ENCODE measurements around the gene BCL2L2.
"Not testable (repeated sequence)": the region's sequence is repeated elsewhere in the genome, so short reads cannot be mapped to it uniquely, and the experiment has no call there.

BCL2L2 gene, protein sequence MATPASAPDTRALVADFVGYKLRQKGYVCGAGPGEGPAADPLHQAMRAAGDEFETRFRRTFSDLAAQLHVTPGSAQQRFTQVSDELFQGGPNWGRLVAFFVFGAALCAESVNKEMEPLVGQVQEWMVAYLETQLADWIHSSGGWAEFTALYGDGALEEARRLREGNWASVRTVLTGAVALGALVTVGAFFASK
- total RNA-seq: 1.2 to 2.0 (median 1.7) reads per million in 4 donors

DNA sequence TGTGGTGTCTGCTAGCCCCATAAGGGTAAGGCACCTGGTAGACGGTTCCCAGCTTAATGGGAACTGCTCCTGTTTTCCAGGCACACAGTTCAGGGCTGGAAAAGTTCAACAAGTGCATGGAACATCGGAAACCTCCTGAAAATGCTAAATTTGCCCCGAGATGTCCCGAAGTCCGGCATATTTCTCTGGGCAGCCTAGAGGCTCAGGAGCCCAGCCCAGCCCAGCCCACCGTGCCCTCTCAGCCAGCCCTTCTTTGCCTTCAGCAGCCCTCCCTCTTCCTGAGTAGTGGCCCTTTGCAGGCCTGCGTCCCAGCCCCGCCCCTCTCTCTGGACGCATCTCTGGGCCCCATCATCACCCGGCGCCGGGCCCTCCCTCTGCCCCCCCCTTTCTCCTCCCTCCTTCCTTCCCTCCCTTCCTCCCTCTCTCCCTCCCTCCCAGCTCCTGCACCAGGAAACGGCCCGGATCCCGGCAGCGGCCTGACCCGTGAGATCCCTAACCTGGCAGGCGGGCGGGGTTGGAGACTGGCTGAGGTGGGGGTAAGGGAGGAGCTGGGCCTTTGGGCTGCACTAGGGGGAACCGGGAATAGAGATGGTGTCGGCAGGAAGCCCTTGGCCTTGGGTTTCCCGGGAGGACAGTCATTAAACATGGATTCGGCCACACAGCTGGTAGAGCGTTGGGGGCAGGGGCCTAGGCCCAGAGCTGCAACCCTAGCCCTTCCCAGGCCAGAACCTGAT lies at the start of gene BCL2L2:
BCL2L2 (plus strand) TSS at position 422 of the 734 bp plus-strand sequence. CDS start 935 bp downstream, outside the sequence.
- peak in 1 of 5 donors; percentile 28 for DNase-seq

DNA sequence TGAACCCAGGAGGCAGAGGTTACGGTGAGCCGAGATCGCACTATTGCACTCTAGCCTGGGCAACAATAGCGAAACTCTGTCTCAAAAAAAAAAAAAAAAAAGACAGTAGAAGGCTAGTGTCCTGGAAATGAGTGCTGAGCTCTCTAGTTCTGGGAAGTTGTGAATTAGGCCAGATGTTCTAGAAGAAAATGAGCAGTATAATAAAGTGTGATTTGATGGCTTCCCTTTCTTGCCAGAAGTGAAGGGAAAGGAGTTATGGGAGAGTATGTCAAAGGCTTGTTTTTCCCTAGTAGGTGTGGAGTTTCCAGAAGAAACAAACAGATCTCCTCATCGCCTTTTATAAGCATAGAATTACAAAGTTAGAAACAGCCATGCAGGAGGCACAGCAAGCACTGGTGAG lies 48.4 kb upstream of the BCL2L2 start:
- no peak for DNase-seq

GRCh38 chr14:23259426-23259825 lies 47.2 kb upstream of the BCL2L2 start:
- DNase-seq: no peak

DNA sequence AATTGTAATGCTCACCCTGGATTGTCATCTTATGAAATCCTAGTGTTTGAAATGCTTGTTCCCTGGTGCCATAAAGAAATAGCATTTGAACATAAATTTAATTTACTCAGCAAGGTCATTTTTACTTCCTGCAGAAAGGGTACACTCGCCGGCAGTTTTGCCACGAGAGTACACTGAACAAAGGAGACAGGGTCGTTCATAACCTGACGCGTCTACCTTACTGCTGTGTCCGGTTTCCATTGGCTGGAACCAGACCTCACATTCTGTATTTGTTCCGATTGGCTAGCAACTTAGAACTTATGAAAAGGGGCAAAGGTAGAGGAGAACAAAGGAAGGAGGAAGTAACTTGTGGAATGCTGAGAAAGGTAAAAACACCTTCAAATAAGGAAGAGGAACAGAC lies 45.8 kb upstream of the BCL2L2 start:
- DNase-seq: not testable (repeated sequence)

- DNase-seq: no peak
These were observed 37.4 kb upstream of the BCL2L2 start for GRCh38 chr14:23269193-23269592.

DNA sequence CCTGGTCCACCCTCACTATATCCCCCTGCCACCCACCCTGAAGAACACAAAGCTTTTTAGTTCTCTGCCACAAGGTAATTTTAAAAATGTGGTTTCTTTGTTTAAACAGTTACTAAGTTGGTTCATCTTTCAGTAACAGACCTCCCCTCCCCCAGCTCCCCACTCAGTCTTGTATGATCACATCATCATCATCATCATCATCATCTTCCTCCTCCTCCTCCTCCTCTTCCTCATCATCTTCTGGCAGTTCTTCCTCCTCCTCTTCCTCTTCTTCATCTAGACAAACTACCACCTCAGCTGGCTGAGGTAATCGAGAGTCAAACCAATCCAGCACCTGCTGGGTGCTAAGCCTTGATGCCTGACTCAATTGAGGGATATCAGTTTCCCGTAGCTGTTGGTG lies 31.2 kb upstream of the BCL2L2 start:
- no peak for DNase-seq

- no peak for DNase-seq
These were observed 29.4 kb upstream of the BCL2L2 start for GRCh38 chr14:23277189-23277588.

DNA sequence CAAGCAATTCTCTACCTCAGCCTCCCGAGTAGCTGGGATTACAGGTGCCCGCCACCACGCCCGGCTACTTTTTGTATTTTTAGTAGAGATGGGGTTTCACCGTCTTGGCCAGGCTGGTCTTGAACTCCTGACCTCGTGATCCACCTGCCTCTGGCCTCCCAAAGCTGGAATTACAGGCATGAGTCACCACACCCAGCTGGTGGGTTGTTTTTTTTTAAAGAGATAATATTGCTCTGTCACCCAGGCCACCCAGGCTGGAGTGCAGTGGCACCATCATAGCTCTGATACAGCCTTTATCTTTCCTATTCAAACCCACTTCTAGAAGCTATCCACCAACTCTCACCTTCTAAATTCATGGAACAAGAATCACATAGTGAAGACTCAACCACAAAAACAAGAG lies 28.7 kb upstream of the BCL2L2 start:
- not testable (repeated sequence) for DNase-seq

- DNase-seq: no peak
These were observed 25.4 kb upstream of the BCL2L2 start for GRCh38 chr14:23281247-23281646.

- DNase-seq: peak in 1 of 5 donors; percentile 18
These were observed 21.7 kb upstream of the BCL2L2 start for GRCh38 chr14:23284654-23285529.

GRCh38 chr14:23285530-23286019 lies 21.1 kb upstream of the BCL2L2 start:
- no peak for DNase-seq

DNA sequence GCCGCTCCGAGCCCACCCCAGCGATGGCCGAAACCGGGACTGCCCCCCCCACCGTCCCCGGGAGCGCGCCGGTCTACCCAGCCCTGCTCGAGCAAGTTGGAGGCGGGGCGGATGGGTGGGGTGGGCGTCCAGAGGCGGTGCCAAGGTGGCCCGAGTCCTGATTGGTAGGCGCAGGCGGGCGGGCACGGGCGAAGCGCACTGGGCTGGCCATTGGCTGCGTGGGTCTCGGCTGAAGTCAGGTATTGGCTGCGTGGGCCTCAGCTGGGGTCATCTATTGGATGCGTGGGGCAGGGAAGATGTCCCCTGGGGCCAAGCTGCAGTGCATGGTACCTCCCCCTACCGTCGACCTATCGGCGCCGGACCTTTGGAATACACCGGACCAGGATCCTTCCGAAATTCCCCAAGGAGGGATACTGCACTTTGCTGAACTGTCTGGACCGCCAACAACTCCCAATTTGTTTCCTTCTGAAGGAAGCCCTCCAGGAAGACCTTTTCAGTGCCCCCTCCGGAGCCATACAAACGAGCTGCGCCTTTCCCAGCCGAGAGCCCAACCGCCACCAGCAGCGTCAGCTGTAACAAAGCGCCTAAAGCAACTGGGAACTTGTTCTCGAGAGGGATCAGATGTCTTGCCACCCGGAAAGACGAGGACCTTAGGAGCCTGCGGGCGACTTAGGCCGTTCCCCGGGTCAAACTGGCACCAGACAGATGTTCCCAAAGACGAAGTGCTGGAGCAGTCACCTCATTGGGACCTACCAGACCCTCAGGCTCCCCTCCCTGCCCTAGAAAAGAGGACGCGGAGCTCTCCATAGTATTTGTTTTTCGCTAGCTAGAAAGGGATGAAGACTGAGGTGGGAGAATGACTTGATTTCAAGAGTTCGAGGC lies 20.4 kb upstream of the BCL2L2 start, which contains the start of gene HOMEZ:
HOMEZ (minus strand) TSS at position 113 of the 882 bp plus-strand sequence. CDS start 180 bp downstream, outside the sequence.
- DNase-seq: peak; percentile 93 to 97 (median 96)

DNA sequence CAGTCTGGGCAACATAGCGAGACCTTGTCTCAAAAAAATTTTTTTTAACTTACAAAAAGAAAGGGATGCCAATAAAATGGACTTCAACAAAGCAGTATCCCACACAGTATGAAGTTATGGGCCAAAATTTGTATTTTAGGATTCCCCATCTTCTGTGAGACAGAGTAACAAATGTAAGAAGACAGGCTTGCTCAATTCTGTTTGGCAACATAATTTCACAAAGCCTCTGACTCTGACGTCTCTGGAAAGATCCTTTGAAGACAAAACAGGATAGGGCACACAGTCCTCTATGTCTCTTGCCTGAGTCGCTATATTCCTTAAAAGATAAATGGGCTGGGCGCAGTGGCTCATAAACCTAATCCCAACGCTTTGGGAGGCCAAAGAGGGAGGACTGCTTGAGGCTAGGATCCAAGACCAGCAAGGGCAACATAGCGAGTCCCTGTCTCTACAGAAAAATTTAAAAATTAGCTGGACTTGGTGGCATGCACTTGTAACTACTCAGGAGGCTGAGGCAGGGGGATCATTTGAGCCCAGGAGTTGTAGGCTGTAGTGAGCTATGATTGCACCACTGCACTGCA lies 19.6 kb upstream of the BCL2L2 start:
- DNase-seq: no peak

DNA sequence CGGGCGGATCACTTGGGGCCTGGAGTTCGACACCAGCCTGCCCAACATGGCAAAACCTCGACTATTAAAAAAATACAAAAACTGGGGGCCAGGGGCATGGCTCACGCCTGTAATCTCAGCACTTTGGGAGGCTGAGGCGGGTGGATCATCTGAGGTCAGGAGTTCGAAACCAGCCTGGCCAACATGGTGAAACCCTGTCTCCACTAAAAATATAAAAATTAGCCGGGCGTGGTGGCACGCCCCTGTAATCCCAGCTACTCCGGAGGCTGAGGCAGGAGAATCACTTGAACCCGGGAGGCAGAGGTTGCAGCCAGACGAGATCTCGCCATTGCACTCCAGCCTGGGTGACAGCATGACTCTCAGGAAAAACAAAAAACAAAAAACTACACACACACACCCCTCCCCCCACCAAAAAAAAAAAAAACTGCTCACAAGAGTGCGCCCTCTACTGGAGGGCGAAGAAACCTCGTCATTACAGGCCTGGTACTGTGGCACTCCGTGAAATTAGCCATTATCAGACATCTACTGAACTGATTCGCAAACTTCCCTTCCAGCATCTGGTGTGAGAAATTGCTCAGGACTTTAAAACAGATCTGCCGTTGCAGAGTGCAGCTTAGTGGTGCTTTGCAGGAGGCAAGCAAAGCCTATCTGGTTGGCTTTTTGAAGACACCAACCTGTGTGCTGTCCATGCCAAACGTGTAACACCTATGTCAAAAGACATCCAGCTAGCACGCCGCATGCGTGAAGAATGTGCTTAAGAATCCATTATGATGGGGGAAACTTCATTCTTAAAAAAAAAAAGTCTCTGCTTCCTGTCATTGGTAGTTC lies 11.7 kb upstream of the BCL2L2 start:
- peak in 4 of 5 donors; percentile 38 to 65 (median 53) for DNase-seq

DNA sequence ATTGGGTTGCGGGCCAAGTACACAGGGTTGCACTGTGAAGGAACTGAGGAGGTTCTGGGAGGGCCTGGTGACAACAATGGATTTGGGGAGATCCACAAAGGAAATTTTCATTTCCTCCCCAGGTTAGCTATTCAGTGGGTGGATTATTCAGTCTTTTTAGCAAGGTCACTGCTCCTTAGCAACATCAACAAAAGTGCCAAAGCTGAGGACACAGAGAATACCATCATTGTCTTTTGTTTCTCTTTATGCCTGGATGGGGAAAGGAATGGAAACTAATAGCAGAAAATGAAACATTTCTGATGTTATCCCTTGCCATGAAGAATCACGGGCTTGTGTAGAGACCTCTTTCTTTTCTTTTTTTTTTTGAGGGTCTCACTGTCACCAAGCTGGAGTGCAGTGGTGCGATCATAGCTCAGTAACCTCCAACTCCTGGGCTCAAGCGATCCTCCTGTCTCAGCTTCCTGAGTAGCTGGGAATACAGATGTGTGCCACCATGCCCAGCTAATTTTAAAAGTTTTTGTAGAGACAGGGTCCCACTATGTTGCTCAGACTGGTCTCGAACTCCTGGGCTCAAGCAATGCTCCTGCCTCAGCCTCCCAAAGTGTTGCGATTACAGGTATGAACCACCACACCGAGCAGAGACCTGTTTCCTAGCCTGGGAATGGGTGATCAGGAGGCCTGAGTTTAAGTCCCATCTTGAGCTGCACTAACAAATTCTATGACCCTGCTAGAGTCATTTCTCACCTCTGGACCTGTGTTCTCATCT lies 10.4 kb upstream of the BCL2L2 start:
- no peak for DNase-seq

DNA sequence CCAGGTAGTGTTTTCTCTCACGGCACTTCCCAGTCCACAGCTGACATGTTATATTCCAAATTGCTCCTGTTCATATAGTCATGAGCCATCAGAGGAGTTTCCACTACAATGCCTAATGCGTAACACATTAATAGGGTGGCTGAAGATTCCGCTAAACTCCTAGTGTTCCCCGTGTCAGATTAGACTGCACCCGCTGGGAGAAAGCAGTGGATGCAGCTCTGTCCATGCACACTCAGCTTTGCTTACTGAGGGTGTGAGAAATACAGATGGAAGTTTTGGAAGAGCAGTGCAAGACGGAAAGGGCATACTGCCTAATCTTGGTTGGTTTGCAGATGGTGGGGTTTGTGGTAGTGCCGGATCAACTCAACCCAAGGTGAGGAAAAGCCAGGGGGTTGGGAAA lies 9.5 kb upstream of the BCL2L2 start:
- DNase-seq: no peak

DNA sequence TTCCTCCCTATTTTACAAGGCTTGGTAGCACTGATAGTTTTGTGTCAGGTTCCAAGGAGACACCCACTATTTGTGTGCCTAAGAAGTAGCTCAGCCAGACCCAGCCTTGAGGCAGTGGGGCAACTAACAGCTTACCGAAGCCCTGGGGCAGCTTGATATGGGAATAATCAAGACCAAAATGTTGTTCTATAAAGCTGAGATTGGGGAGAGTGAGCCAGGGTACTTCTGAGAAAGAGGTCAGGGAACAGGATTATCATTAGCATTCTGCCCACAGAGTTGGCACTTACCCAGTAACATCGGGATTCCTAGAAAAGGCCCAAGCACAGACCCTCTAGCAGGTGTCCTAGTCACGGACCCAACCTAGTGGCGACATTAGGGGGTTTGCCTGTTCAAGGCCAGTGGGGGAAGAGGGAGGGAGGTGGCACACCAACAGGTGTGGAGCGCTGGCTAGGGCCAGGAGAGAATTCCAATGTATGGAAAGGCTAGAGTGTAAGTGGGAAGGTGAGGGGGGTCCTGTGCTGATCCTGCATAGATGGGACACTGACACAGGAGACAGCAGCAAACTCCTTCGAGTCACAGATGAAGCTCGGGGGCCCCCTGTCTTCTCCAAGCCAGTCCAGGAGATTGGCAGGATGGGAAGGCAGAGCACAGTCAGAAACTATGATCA lies 8.9 kb upstream of the BCL2L2 start:
- DNase-seq: no peak

DNA sequence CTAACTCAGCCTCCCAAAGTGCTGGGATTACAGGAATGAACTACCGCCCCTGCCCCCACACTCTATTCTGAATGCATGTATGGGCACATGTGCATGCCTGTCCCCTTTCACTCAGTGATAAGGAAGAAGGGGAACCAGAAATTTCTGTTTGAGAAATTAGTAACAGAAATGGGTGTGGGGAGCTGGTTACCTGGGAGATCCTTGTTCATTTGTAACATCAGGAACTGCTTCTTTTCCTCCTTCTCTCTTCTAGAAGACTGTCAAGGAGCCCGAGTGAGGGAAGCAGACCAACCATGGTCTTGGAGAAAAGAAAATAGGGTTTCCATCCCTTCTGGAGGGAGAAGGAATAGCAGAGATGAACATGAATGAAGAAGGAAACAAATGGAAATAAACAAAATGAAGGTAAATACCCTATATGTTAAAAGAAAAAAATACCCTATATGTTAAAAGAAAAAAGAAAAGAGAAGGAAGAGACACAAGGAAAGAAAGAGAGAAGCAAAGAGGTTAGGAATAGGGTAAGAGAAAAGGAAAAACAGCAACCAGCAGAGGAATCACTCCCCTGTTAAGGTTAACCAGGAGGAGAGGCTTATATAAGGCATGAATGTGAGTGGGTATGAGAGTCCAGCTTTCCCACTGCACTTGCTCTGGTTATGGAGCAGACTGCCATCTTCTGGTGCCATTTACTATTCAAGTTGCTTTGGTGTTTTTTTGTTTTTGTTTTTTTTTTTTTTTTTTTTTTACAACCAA lies 7.2 kb upstream of the BCL2L2 start:
- peak in 1 of 5 donors; percentile 52 for DNase-seq

All from T-helper 1 cell (primary cell).